OCI-LY1 (cell line): ENCODE results near the gene WDR41.
"Not testable (repeated sequence)": the region's sequence is repeated elsewhere in the genome, so short reads cannot be mapped to it uniquely, and the experiment has no call there.

Experiments used
- H2AFZ ChIP-seq: fragments of 200-600 bp; sonication (generic), shearing (Covaris generic); 2 replicates; pipeline ENCODE4 v1.6.0; 2014; ENCODE audit warnings: antibody characterized with exemption, mild to moderate bottlenecking, low read length
- H3F3A ChIP-seq: fragments of 200-600 bp; sonication (generic), shearing (Covaris generic); 2 replicates; pipeline ENCODE4 v1.6.0; 2014; ENCODE audit warnings: mild to moderate bottlenecking, antibody characterized with exemption, low read length, moderate library complexity; ENCODE audit not compliant: insufficient read depth
- H3K27ac ChIP-seq: fragments of 200-600 bp; sonication (generic); 2 replicates; pipeline ENCODE4 v1.5.1; 2014; ENCODE audit warnings: low read length, mixed run types, mild to moderate bottlenecking, low read depth; ENCODE audit not compliant: poor library complexity, severe bottlenecking
- H3K27me3 ChIP-seq: fragments of 200-600 bp; sonication (generic); 2 replicates; pipeline ENCODE4 v1.6.0; 2014; ENCODE audit warnings: antibody characterized with exemption, mild to moderate bottlenecking, low read length, moderate library complexity; ENCODE audit not compliant: insufficient read depth
- H3K36me3 ChIP-seq: fragments of 200-600 bp; sonication (generic); 2 replicates; pipeline ENCODE4 v1.6.1; 2014; ENCODE audit warnings: mild to moderate bottlenecking, antibody characterized with exemption, low read length, moderate library complexity, mixed read lengths; ENCODE audit not compliant: insufficient read depth
- H3K4me1 ChIP-seq: fragments of 200-600 bp; sonication (generic); 2 replicates; pipeline ENCODE4 v1.5.1; 2014; ENCODE audit warnings: mild to moderate bottlenecking, low read length, moderate library complexity; ENCODE audit not compliant: insufficient read depth, severe bottlenecking
- H3K4me2 ChIP-seq: fragments of 200-600 bp; sonication (generic), shearing (Covaris generic); 2 replicates; pipeline ENCODE4 v1.6.1; 2014; ENCODE audit warnings: low read length
- H3K4me3 ChIP-seq: fragments of 200-600 bp; sonication (generic); 2 replicates; pipeline ENCODE4 v1.5.1; 2014; ENCODE audit warnings: low read length, low read depth, mild to moderate bottlenecking, mixed read lengths; ENCODE audit not compliant: poor library complexity, severe bottlenecking
- H3K79me2 ChIP-seq: fragments of 200-600 bp; shearing (Covaris generic); 2 replicates; pipeline ENCODE4 v1.6.1; 2016; ENCODE audit warnings: mixed run types, low read length, mixed read lengths; ENCODE audit not compliant: insufficient read depth
- H3K9ac ChIP-seq: fragments of 200-600 bp; sonication (generic), shearing (Covaris generic); 2 replicates; pipeline ENCODE4 v1.6.1; 2014; ENCODE audit warnings: mild to moderate bottlenecking, low read length, mixed read lengths
- H3K9me2 ChIP-seq: fragments of 200-600 bp; sonication (generic), shearing (Covaris generic); 2 replicates; pipeline ENCODE4 v1.6.1; 2014; ENCODE audit warnings: low read depth, mild to moderate bottlenecking, low read length, mixed read lengths
- H3K9me3 ChIP-seq: fragments of 200-600 bp; shearing (Covaris generic); 2 replicates; pipeline ENCODE4 v1.6.1; 2014; ENCODE audit warnings: low read length, mixed read lengths
- H4K20me1 ChIP-seq: fragments of 200-600 bp; sonication (generic), shearing (Covaris generic); 2 replicates; pipeline ENCODE4 v1.6.0; 2016; ENCODE audit warnings: mild to moderate bottlenecking, low read length; ENCODE audit not compliant: insufficient read depth
- CTCF ChIP-seq: fragments of 200-600 bp; sonication (generic), shearing (Covaris generic); IDR thresholded peaks from 2 replicates; pipeline ENCODE4 v1.5.1; 2017; ENCODE audit warnings: mild to moderate bottlenecking, antibody characterized with exemption, low read length, moderate library complexity, mixed read lengths
- EZH2 ChIP-seq: fragments of 200-600 bp; sonication (generic), shearing (Covaris generic); IDR thresholded peaks from 2 replicates; pipeline ENCODE4 v1.8.0; 2017; ENCODE audit warnings: borderline replicate concordance, mixed run types, mild to moderate bottlenecking, antibody characterized with exemption, low read length, moderate library complexity, mixed read lengths

The WDR41 gene

DNA sequence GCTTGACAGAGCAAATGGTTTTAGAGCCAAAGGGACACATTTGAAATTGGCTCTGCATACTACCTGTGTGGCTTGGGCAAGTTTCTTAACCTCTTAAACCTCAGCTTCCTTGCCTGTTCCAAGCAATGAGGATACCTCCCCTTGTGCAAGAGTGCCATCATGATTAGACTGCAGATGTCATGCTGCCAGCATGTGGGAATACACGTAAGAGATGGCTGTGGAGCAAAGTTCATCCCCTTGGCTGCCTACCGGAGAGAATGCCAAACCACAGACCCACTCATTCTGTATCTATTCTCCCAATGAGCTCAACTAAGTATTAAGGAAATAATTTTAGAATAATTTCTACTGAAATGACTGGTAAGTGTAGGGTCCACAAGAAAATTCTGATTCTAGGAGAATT is 101.3 kb downstream of the WDR41 start:
- no peaks in the 10 kb centered on the region for H3K9me3 ChIP-seq
- TF ChIP-seq CTCF (no peak), EZH2 (no peak)

DNA sequence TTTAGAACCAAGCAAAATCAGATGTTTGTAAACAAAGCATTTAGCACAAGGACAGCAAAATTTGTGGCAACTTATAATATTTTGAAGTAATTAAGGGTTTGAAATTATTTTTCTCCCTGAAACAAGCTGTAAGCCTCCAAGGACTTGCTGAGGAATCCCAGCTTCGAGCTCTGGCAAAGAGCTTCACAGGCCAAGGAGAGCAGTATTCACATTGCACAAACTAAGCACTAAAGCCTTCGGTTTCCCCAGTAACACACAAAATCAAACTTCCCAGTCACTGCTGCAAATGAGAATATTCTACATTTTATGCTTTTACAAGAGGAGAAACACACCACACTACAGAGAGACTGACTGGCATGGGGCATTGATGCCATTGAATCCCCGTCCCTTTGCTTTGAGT is 101.9 kb downstream of the WDR41 start:
- H3K9me2 ChIP-seq, result no peaks in the 10 kb centered on the region
- no peak for TF ChIP-seq EZH2
- TF ChIP-seq CTCF, result no peak
- no peaks in the 10 kb centered on the region for H3K36me3 ChIP-seq
- H3K4me3 ChIP-seq, result no peak overlapping the region
- H3K9ac ChIP-seq, result no peak overlapping the region
- H3K9me3 ChIP-seq, result no peaks in the 10 kb centered on the region
- no peak overlapping the region for H2AFZ ChIP-seq
- H3K79me2 ChIP-seq, result no peaks in the 10 kb centered on the region
- H4K20me1 ChIP-seq, result no peaks in the 10 kb centered on the region
- no peak overlapping the region for H3K4me2 ChIP-seq
- no peaks in the 10 kb centered on the region for H3F3A ChIP-seq
- no peak overlapping the region for H3K27ac ChIP-seq
- H3K4me1 ChIP-seq, result no peaks in the 10 kb centered on the region
- H3K27me3 ChIP-seq, result peaks cover 6% of the 10 kb centered on the region; the same call in 1 of the 2 replicates

More for the DNA sequence above, 101.3 kb downstream of the WDR41 start:
- Histone ChIP-seq H4K20me1 (no peaks in the 10 kb centered on the region), H3K9ac (no peak overlapping the region), H3K9me2 (no peaks in the 10 kb centered on the region), H3K4me3 (no peak overlapping the region), H3K27me3 (peaks cover 6% of the 10 kb centered on the region; the same call in 1 of the 2 replicates), H3K27ac (no peak overlapping the region), H3K79me2 (no peaks in the 10 kb centered on the region), H3K36me3 (no peaks in the 10 kb centered on the region), H3K4me1 (no peaks in the 10 kb centered on the region), H3K4me2 (no peak overlapping the region), H2AFZ (no peak overlapping the region), H3F3A (no peaks in the 10 kb centered on the region)

GRCh38 chr5:77389746-77390145 is 102.4 kb downstream of the WDR41 start:
- H3K4me1 ChIP-seq, result no peaks in the 10 kb centered on the region
- no peaks in the 10 kb centered on the region for H3K9me2 ChIP-seq
- peaks cover 6% of the 10 kb centered on the region; the same call in 1 of the 2 replicates for H3K27me3 ChIP-seq
- H3K4me2 ChIP-seq, result no peak overlapping the region
- no peak for TF ChIP-seq EZH2
- no peak for TF ChIP-seq CTCF
- H3K9me3 ChIP-seq, result no peaks in the 10 kb centered on the region
- H3K79me2 ChIP-seq, result no peaks in the 10 kb centered on the region
- no peak overlapping the region for H3K9ac ChIP-seq
- no peak overlapping the region for H3K4me3 ChIP-seq
- no peaks in the 10 kb centered on the region for H4K20me1 ChIP-seq
- H3K27ac ChIP-seq, result no peak overlapping the region
- H2AFZ ChIP-seq, result no peak overlapping the region
- no peaks in the 10 kb centered on the region for H3K36me3 ChIP-seq
- no peaks in the 10 kb centered on the region for H3F3A ChIP-seq

GRCh38 chr5:77386340-77386739 is 105.8 kb downstream of the WDR41 start:
- not testable (repeated sequence) for H3F3A ChIP-seq, H3K9ac ChIP-seq, H3K36me3 ChIP-seq, H3K9me2 ChIP-seq, H3K27me3 ChIP-seq, H3K79me2 ChIP-seq, H4K20me1 ChIP-seq, H3K4me1 ChIP-seq, H2AFZ ChIP-seq, H3K4me2 ChIP-seq, H3K9me3 ChIP-seq, H3K27ac ChIP-seq, H3K4me3 ChIP-seq

DNA sequence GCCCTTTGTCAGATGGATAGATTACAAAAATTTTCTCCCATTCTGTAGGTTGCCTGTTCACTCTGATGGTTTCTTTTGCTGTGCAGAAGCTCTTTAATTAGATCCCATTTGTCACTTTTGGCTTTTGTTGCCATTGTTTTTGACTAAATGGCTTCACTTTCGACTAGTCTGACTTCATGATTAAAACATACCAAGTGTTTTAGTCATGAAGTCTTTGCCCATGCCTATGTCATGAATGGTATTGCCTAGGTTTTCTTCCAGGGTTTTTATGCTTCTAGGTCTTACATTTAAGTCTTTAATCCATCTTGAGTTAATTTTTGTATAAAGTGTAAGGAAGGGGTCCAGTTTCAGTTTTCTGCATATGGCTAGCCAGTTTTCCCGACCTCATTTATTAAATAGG is 108.8 kb downstream of the WDR41 start:
- H3K9me2 ChIP-seq, H4K20me1 ChIP-seq, H3K9me3 ChIP-seq, H3K4me3 ChIP-seq, H3K79me2 ChIP-seq, H3K27me3 ChIP-seq, H3K4me2 ChIP-seq, H3K4me1 ChIP-seq, H3F3A ChIP-seq, H3K36me3 ChIP-seq, H3K27ac ChIP-seq, H2AFZ ChIP-seq, H3K9ac ChIP-seq: not testable (repeated sequence)
